ENCODE results near the gene KIRREL2.

- TF ChIP-seq CTCF (IDR thresholded peaks at IDR 0.05; ENCODE audit: control extremely low read depth in 1 of 3, insufficient read depth in 1 of 3, low read depth in 1 of 3, low read length in 3 of 3): no peak
- no peak for TF ChIP-seq POLR2A (IDR thresholded peaks at IDR 0.05; ENCODE audit: control extremely low read depth in 1 of 2, low read depth in 2 of 2, low read length in 2 of 2)
- TF ChIP-seq EZH2 (IDR thresholded peaks at IDR 0.05; ENCODE audit: low read depth, low read length, severe bottlenecking): no peak
- no peak for TF ChIP-seq GTF2F1 (IDR thresholded peaks at IDR 0.05; ENCODE audit: borderline replicate concordance, low read depth, low read length)
- TF ChIP-seq TAF1 (IDR thresholded peaks at IDR 0.05; ENCODE audit: low read depth, low read length): no peak
- no peak for TF ChIP-seq SIN3A (conservative IDR thresholded peaks at IDR 0.05 in 1 of 2, IDR thresholded peaks at IDR 0.05 in 1 of 2; ENCODE audit: low read depth in 1 of 2, low read length in 2 of 2)
- TF ChIP-seq CHD1 (IDR thresholded peaks at IDR 0.05; ENCODE audit: low read depth, low read length): no peak
- TF ChIP-seq TBP (IDR thresholded peaks at IDR 0.05; ENCODE audit: low read depth, low read length): no peak
- TF ChIP-seq BRCA1 (IDR thresholded peaks at IDR 0.05; ENCODE audit: low read depth, low read length): no peak
- no peak for TF ChIP-seq ZNF274 (IDR thresholded peaks at IDR 0.05; ENCODE audit: borderline replicate concordance, extremely low read depth, low read length)
- TF ChIP-seq CHD2 (IDR thresholded peaks at IDR 0.05; ENCODE audit: low read length): no peak
Measured at GRCh38 chr19:35861640-35862160, 5.0 kb downstream of the KIRREL2 start.

Data from H1 (cell line).